Coronary artery (tissue), 2 donors: ENCODE results near the gene CCDC43.
"Not testable (repeated sequence)": the region's sequence is repeated elsewhere in the genome, so short reads cannot be mapped to it uniquely, and the experiment has no call there.

Experiments used
- DNase-seq: peaks from one replicate; pipeline ENCODE4 v3.0.0-alpha.2; 2017; ENCODE audit warnings: low spot score
- H3K27ac ChIP-seq, 2 donors: fragments of 200-600 bp; sonication (generic); one replicate each; pipeline ENCODE4 v1.5.1; 2016 to 2019
- H3K4me3 ChIP-seq: fragments of 200-600 bp; sonication (generic); 2 replicates; pipeline ENCODE4 v1.5.1; 2016; ENCODE audit warnings: mild to moderate bottlenecking, moderate library complexity
- CTCF ChIP-seq: fragments of 200-600 bp; sonication (generic); IDR thresholded peaks from one replicate; pipeline ENCODE4 v1.5.1; 2019; ENCODE audit warnings: antibody characterized with exemption

CCDC43 gene

GRCh38 chr17:44688200-44688599 lies 1.4 kb downstream of the CCDC43 start:
- DNase-seq, result no peak
- no peak for TF ChIP-seq CTCF
- Histone ChIP-seq H3K4me3 (no peak overlapping the region), H3K27ac (no peak overlapping the region)

GRCh38 chr17:44687756-44688155 lies 1.8 kb downstream of the CCDC43 start:
- Histone ChIP-seq H3K4me3 (no peak overlapping the region), H3K27ac (no peak overlapping the region)
- no peak for TF ChIP-seq CTCF
- DNase-seq, result no peak

GRCh38 chr17:44683303-44683702 lies 6.3 kb downstream of the CCDC43 start:
- not testable (repeated sequence) for H3K4me3 ChIP-seq, DNase-seq, H3K27ac ChIP-seq

GRCh38 chr17:44677136-44677535 lies 12.4 kb downstream of the CCDC43 start:
- DNase-seq, result no peak
- no peak for TF ChIP-seq CTCF

GRCh38 chr17:44673893-44674292 lies 15.7 kb downstream of the CCDC43 start:
- TF ChIP-seq CTCF, result no peak
- H3K27ac ChIP-seq, result no peak overlapping the region
- H3K4me3 ChIP-seq, result no peak overlapping the region
- DNase-seq, result no peak

More at GRCh38 chr17:44677136-44677535, 12.4 kb downstream of the CCDC43 start:
- Histone ChIP-seq H3K27ac (no peak overlapping the region), H3K4me3 (no peak overlapping the region)

GRCh38 chr17:44672479-44673093 lies 17.0 kb downstream of the CCDC43 start:
- no peak for DNase-seq
- Histone ChIP-seq H3K4me3 (no peak overlapping the region), H3K27ac (no peak overlapping the region)
- no peak for TF ChIP-seq CTCF

GRCh38 chr17:44666006-44666405 lies 23.6 kb downstream of the CCDC43 start:
- TF ChIP-seq CTCF, result no peak
- no peak for DNase-seq

More at GRCh38 chr17:44666006-44666405, 23.6 kb downstream of the CCDC43 start:
- no peak overlapping the region for H3K27ac ChIP-seq
- H3K4me3 ChIP-seq, result no peak overlapping the region
